ENCODE results near the gene GSTO2. TPM values are rescaled to one million over a fixed set of nuclear protein-coding genes. Genes with fewer than 3 reads are reported as not detected.

The GSTO2 gene
- total and polyA plus RNA-seq, 10 of the 15 experiments (the other 5 are each of a cell fraction or from before 2014, with no cell fraction given) = 0.16 to 0.86 (median 0.46) TPM

DNA sequence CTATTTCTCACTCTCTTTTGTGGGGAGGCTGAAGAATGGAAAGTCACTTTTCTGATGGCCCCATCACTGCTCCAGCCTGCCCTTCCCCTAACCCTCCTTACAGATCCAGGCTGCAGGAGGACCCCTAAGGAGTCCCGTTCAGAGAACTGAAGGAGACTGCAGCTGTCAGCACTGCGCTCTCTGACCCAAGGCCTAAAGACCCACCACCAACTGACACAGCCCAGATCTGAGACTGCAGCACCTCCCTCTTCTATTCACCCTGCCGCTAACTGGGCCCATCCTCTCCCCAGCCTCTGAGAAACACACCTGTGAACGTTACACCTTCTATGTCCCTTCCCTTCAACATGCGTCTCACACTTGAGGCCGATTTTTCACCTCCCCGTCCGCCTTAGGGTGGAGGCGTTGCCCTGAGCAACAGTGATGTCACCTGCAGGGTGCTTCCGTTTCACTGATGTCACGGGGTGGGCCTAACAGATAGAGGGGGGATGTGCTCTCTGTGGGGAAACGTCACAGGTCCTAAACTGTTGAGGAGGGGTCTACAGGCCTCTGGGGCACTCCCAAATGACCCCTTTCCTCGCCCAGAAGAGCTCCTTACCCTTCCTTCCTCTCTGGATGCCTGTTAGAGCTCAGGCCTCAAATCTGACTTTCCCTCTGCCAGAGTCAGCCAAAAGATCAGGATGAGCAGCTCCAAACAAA lies 64.2 kb downstream of the GSTO2 start:
- DNase-seq (ENCODE audit: low read depth, low spot score) (no peak), FAIRE-seq (no peak), ATAC-seq (no peak)
- H2AFZ ChIP-seq (ENCODE audit: control insufficient read depth, low read depth, low read length) = no peak overlapping the region
- peaks cover 23% of the 10 kb centered on the region for H4K20me1 ChIP-seq (ENCODE audit: control insufficient read depth, insufficient read depth)
- in situ Hi-C loops (cut with MboI) (no loop called here), intact Hi-C loops (cut with micrococcal nuclease; ENCODE audit: unreplicated experiment) (loop anchor here (10.0 kb wide), 2 partner anchors 418 to 638 kb away; partner anchors contain the start of gene STN1)
- H3K9ac ChIP-seq (ENCODE audit: control insufficient read depth, insufficient read depth, low read length) = no peak overlapping the region
- no peaks in the 10 kb centered on the region for H3K9me3 ChIP-seq (replicated peaks; ENCODE audit: control insufficient read depth, insufficient read depth, low read length)
- no peaks in the 10 kb centered on the region for H3K27me3 ChIP-seq (replicated peaks in 1 of 2; ENCODE audit: control insufficient read depth in 2 of 2, insufficient read depth in 2 of 2, low read length in 1 of 2)
- H3K79me2 ChIP-seq (ENCODE audit: control insufficient read depth, insufficient read depth, low read length) = peaks cover 78% of the 10 kb centered on the region
- no TSS peak for BruUV-seq (replicated peaks)
- H3K4me2 ChIP-seq (ENCODE audit: control insufficient read depth, insufficient read depth) = no peak overlapping the region
- ChIA-PET CTCF (interaction anchor here (0.9 to 7.2 kb wide), 2 partner anchors 17 to 25 kb away, joined by 3 to 111 read pairs; partner anchors contain the start of gene CFAP58), SMC1A (ENCODE audit: uncharacterized antibody, unreplicated experiment) (interaction anchor here (0.6 to 7.0 kb wide), 2 partner anchors 18 to 26 kb away, joined by 3 to 58 read pairs; no protein-coding TSS in a partner anchor), POLR2A (no interaction called here), RAD21 (ENCODE audit: unreplicated experiment) (no interaction called here)
- no peak overlapping the region for H3K27ac ChIP-seq (ENCODE audit: control insufficient read depth, insufficient read depth)
- H3K4me1 ChIP-seq (ENCODE audit: control insufficient read depth, insufficient read depth, low read length) = peaks cover 29% of the 10 kb centered on the region
- 82% methylated on average over 13 of the region's 13 CpGs for WGBS (ENCODE audit: insufficient coverage, insufficient replicate concordance, low lambda C conversion rate, missing lambda C conversion rate)
- H3K4me3 ChIP-seq = no peak overlapping the region
- H3K36me3 ChIP-seq (ENCODE audit: control insufficient read depth in 2 of 2, insufficient read depth in 2 of 2, low read length in 1 of 2) = peaks cover 0 to 5% of the 10 kb centered on the region in 2 experiments; a peak in 2 of 4 replicates
- TF ChIP-seq RAD21 (IDR thresholded peaks at IDR 0.05; ENCODE audit: insufficient read depth, low read depth, low read length) (no peak), MLLT1 (IDR thresholded peaks at IDR 0.05) (no peak), ZNF622 (IDR thresholded peaks at IDR 0.05) (no peak), STAT1 (conservative IDR thresholded peaks at IDR 0.05) (no peak), RCOR1 (conservative IDR thresholded peaks at IDR 0.05; ENCODE audit: low read depth, low read length) (no peak), ZNF592 (IDR thresholded peaks at IDR 0.05) (no peak), PRDM15 (CRISPR knock-in tag; IDR thresholded peaks at IDR 0.05) (no peak), PML (IDR thresholded peaks at IDR 0.05; ENCODE audit: low read length) (no peak), MTA2 (IDR thresholded peaks at IDR 0.05; ENCODE audit: low read depth) (no peak), HDGF (IDR thresholded peaks at IDR 0.05) (no peak)
- TF ChIP-seq, protein P1, sequence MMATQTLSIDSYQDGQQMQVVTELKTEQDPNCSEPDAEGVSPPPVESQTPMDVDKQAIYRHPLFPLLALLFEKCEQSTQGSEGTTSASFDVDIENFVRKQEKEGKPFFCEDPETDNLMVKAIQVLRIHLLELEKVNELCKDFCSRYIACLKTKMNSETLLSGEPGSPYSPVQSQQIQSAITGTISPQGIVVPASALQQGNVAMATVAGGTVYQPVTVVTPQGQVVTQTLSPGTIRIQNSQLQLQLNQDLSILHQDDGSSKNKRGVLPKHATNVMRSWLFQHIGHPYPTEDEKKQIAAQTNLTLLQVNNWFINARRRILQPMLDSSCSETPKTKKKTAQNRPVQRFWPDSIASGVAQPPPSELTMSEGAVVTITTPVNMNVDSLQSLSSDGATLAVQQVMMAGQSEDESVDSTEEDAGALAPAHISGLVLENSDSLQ (IDR thresholded peaks at IDR 0.05) = no peak
- TF ChIP-seq, protein P2, sequence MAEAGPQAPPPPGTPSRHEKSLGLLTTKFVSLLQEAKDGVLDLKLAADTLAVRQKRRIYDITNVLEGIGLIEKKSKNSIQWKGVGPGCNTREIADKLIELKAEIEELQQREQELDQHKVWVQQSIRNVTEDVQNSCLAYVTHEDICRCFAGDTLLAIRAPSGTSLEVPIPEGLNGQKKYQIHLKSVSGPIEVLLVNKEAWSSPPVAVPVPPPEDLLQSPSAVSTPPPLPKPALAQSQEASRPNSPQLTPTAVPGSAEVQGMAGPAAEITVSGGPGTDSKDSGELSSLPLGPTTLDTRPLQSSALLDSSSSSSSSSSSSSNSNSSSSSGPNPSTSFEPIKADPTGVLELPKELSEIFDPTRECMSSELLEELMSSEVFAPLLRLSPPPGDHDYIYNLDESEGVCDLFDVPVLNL (IDR thresholded peaks at IDR 0.05; ENCODE audit: low read depth, low read length) = no peak

Data from GM12878 (cell line).